Measurements from ENCODE around the gene AHRR. TPM values are rescaled to one million over a fixed set of nuclear protein-coding genes. Genes with fewer than 3 reads are reported as not detected.

The AHRR gene
- polyA plus RNA-seq, 4 donors, result 2.5 to 3.5 (median 3.0) TPM

GRCh38 chr5:318931-319601, 2.4 kb upstream of the AHRR start:
- DNase-seq (ENCODE audit: low read depth in 4 of 4, low spot score in 3 of 4), result no peak

DNA sequence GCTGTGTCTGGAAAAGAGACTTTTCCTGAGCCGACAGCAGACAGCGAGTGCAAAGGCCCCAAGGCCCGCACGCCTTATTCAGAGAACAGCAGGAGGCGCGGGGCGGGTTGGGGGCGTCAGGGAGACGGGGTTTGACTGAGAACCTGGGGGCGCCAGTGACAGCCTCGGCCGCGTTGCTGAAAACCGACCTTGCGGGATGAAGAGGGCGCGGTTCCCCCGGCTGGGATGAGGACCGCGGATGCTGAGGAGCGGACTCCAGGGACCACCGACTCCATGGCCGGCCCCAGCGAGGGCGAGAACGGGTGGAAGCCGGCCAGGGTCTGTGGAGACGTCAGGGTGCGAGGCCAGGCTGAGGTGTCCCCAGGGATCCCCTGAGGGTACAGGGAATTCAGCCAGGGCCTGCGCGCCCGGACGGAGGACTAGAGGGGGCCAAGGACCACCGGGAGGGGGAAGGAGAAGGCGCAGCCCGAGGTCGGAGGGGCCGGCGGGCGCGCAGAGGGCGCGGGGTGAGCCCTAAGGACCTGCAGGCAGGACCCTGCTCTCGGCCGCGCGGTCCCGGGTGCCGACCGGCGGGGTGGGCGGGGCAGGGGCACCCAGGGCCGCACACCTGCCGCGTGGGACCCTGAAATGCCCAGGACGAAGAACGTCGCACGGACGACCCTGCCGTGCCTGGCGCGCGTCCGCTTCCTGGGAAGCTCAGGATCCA, 837 bp upstream of the AHRR start:
- DNase-seq (ENCODE audit: low read depth in 4 of 4, low spot score in 3 of 4), result no peak

- no peak for DNase-seq (ENCODE audit: low read depth in 4 of 4, low spot score in 3 of 4)
Observed at GRCh38 chr5:321726-322251, 275 bp downstream of the AHRR start.

DNA sequence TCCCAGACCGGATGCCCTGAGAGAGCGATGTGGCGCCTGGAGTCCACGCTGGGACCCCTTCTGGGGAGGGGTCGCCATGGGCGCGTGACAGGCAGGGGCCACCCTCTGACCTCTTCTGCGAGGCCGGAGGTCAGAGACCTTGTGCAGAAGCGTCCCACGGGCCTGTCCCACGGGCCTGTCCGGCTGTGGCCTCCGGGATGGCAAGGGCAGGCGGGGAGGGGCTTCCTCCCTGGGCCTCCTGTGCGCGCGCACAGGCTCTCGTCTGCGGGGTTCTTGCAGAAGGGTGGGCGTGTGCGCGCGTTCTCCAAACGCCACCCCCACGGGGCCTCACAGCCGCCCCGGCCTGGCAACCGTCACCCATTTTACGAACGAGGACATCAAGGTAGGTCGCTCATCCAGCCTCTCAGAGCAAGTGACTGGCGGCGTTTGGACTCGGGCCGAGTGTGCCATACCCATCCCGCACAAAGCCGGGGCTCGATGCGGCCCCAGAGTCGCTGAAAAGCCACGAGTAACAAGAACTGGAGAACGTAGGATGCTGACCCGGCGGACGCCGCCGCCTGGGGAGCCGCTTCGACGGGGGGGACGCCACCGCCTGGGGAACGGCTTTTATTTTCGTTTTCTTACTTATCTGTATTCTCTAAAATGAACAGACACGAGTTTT, 897 bp downstream of the AHRR start:
- no peak for DNase-seq (ENCODE audit: low read depth in 4 of 4, low spot score in 3 of 4)

GRCh38 chr5:322942-323879, 1.7 kb downstream of the AHRR start:
- no peak for DNase-seq (ENCODE audit: low read depth in 4 of 4, low spot score in 3 of 4)

DNA sequence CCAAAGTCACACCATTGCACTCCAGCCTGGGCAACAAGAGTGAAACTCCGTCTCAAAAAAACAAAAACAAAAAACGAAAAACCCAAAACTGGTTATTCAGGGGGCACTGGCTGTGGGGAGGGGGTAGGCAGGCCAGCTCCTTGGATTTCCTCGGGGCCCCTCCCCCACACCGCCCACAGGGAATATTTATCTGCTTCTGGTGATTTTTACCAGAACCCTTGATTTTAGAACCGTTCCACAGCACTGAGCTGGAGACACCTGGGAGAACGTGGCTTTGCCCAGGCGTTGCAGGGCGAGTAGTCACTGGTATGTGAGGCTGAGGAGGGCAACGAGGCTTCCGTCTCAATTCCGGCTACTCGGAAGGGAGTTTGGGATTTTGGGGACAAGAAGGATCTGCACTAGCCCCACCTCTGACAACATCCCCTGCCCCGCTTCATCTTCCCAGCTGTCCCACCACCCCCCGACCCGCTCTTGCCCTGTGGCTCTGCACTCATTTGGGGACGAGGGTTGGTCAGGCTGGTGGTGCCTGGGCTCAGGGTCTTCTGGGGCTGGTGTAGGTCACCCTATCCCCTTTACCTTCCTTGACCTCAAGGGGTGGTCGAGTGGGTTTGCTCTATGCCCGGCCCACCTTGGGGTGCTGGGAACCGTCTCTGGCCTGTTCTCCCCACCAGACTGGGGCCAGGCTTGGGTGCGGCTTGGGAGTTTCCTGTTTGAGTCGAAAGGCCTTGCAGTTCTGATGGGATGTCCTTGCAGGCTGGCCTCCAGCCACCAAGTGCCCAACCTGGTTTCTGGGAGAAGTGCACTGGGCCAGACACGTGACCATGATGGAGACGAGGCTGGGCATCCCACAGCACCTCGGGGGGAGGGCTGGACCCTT, 3.5 kb downstream of the AHRR start:
- DNase-seq (ENCODE audit: low read depth in 4 of 4, low spot score in 3 of 4), result no peak

DNA sequence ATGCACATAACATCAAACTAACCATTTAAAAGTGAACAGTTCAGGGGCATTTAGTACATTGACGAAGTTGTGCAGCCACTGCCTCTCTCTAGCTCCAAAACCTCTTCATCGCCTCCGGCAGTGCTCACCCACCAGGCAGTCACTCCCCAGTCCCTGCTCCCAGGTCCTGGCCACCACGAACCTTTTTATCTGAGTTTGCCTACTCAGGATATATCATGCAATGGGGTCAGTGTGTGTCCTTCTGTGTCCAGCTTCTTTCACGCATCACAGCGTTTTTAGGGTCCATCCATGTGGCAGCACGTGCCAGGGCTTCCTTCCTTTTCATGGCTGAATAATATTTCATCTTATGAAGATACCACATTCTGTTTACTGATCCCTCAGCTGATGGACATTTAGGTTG, 4.6 kb downstream of the AHRR start:
- DNase-seq (ENCODE audit: low read depth in 4 of 4, low spot score in 3 of 4), result no peak

DNA sequence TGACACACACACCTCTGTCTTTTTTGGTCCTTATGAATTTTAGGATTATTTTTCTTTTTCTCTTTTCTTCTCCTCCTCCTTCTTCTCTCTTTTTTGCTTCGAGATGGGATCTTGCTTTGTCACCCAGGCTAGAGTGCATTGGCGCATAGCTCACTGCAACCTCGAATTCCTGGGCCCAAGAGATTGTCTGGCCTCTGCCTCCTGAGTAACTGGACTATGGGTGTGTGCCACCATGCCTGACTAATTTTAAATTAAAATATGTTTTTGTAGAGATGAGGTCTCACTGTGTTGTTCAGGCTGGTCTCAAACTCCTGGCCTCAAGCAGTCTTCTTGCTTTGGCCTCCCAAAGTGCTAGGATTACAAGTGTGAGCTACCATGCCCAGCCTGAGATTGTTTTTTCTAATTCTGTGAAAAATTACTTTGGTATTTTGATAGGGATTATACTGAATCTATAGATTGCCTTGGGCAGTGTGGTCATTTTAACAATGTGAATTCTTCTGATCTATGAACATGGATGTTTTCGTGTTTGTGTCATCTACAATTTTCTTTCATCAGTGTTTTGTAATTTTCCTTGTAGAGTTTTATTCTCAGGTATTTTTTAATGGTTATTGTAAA, 7.7 kb downstream of the AHRR start:
- DNase-seq (ENCODE audit: low read depth in 4 of 4, low spot score in 3 of 4), result no peak

DNA sequence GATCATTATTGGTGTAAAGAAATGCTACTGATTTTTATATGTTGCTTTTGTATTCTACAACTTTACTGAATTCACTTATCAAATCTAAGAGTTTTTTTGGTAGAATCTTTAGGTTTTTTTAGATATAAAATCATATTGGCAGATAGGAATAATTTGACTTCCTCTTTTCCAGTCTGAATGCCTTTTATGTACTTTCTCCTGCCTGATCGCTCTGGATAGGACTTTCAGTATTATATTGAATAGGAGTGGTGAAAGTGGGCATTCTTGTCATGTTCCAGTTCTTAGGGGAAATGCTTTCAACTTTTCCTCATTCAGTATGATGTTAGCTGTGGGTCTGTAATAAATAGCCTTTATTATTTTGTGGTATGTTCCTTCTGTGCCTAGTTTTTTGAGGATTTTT, 8.3 kb downstream of the AHRR start:
- no peak for DNase-seq (ENCODE audit: low read depth in 4 of 4, low spot score in 3 of 4)

DNA sequence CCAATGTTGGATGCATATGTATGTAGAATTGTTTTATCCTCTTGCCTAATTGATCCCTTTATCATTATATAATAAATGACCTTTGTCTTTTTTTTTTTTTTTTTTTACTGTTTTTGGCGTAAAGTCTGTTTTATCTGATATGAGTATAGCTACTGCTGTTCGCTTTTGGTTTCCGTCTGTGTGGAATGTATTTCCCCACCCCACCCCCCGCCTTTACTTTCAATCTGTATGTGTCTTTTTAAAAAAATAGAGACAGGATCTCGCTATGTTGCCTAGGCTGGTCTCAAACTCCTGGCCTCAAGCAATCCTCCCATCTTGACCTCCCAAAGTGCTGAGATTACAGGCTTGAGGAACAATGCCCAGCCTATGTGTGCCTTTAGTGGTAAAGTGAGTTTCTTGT, 11.3 kb downstream of the AHRR start:
- no peak for DNase-seq (ENCODE audit: low read depth in 4 of 4, low spot score in 3 of 4)

DNA sequence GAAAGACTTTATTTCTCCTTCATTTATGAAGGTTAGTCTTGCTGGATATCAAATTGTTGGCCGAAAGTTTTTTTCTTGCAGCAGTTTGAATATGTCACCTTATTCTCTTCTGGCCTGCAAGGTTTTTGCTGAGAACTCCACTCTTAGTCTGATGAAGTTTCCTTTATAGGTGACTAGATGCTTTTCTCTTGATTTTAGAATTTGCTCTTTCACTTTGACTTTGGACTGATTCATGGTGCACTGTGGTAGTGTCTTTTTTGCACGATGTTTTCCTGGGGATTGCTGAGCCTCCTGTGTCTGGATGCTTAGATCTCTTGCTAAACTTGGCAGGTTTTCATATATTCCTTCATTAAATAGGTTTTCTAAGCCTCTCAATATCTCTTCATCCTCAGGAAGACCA, 12.4 kb downstream of the AHRR start:
- no peak for DNase-seq (ENCODE audit: low read depth in 4 of 4, low spot score in 3 of 4)

DNA sequence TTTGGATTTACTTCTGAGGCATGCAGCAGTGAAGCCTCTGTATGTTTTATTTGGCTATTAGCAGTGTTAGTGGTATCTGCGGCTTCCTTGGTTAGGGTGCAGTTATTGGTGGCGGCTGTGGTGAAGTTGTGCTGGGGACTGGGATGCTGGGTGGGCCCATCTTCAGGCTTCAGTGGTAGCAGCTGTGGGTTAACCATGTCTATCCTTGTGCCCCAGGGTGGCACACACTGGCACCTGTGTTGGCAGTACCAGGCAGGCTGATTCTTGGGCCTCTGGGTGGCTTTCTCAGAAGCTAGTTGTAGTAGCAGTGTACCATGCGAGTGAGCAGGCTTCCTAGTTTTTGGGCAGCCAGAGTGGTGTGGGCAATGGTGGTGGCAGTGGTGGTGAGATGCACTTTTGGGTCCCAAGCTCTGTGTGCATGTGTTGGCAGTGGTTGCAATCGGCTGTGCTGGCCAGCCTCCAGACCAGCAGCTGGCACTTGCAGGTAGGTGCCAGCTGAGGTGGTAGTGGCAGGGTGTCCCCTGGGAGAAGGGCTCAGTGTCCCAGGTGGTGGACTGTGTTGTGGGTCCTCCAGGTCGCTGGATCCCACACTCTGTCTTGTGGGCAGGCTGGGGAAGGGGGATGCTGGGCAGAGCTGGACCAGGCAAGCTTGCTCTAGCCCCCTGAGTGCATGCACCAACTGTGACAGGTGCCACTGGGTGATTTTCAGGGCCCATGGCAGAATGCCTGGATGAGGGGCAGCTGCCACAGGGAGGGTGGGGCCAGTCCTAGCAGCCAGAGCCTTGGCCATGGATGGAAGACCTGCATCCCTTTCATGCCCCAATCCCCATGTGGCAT, 13.6 kb downstream of the AHRR start:
- no peak for DNase-seq (ENCODE audit: low read depth in 4 of 4, low spot score in 3 of 4)

DNA sequence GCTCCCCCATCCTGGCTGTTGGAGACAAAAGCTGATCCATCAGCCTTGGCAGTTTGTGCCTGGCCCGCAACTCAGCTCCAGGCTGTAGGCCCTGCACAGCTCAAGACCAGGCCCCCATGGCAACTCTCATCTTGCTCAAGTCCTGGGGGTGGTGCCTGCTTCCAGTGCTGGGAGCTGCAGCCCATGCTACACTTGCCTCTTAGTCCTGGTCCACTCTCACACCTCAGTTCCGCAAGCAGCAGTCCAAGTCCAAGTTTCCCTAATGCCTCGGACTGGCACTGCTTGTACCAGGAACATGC, 14.2 kb downstream of the AHRR start:
- DNase-seq (ENCODE audit: low read depth in 4 of 4, low spot score in 3 of 4), result no peak

GRCh38 chr5:337563-338130, 16.1 kb downstream of the AHRR start:
- no peak for DNase-seq (ENCODE audit: low read depth in 4 of 4, low spot score in 3 of 4)

DNA sequence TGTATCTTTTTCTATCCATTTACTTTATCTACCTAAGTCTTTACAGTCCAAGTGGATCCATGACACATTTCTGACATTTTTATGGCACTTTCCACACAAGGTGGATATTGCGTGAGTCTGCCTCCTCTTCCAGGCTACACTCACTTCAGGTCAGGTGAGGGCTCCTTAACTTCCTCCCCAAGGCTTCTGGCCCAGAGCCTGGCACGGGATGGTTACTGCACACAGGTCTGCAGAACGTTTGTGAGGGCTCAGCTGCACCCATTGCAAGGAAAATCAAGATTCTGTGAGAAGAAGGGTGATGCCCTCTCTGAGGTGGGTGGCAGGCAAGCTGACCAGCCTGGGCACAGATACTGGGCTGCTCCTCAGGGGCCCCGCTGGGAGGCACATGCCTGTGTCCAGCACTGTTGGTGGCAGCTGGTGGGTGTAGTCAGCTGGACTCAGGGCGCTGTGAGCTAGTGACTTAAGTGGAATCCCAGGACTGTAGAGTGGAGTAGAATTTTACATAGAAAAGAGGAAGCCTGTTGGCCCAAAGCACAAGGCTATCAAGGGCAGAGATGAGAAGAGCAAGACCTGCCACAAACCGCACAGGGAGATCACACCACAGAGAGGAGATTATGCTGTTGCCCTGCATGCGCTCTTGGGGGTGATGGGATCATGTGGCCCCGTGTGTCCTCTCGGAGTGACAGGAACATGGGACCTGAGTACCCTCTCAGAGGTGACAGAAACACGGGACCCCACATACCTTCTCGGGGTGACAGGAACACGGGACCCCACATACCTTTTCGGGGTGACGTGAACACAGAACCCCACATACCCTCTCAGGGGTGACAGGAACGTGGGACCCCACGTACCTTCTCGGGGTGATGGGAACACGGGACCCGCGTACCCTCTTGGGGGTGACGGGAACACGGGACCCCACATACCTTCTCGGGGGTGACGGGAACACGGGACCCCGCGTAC, 21.3 kb downstream of the AHRR start:
- no peak for DNase-seq (ENCODE audit: low read depth in 4 of 4, low spot score in 3 of 4)

- DNase-seq (ENCODE audit: low read depth in 4 of 4, low spot score in 3 of 4), result peak in 1 of 4 donors; percentile 39
Observed at GRCh38 chr5:343461-344401, 22.2 kb downstream of the AHRR start.

Measured in left renal pelvis (tissue), 4 donors.